Vagina (tissue), 2 donors: ENCODE measurements around the gene NKX6-2. TPM values are rescaled to one million over a fixed set of nuclear protein-coding genes. Genes with fewer than 3 reads are reported as not detected.

Experiments used
- DNase-seq, 2 donors: peaks; one replicate each; pipeline ENCODE4 v3.0.0-alpha.2; 2017; ENCODE audit errors: extremely low spot score in 2 of 2
- H3K27ac ChIP-seq: fragments of 200-600 bp; sonication (generic); one replicate; pipeline ENCODE4 v1.5.1; 2019
- H3K27me3 ChIP-seq: fragments of 200-600 bp; sonication (generic); one replicate; pipeline ENCODE4 v1.5.1; 2019
- H3K36me3 ChIP-seq, 2 donors: fragments of 200-600 bp; sonication (generic); one replicate each; pipeline ENCODE4 v1.5.1; 2017 to 2019
- H3K4me1 ChIP-seq: fragments of 200-600 bp; sonication (generic); one replicate; pipeline ENCODE4 v1.5.1; 2019
- H3K4me3 ChIP-seq, 2 donors: fragments of 200-600 bp; sonication (generic); 1 replicate in 1 of 2; 2 replicates in 1 of 2; pipeline ENCODE4 v1.5.1; 2016 to 2019
- H3K9me3 ChIP-seq: fragments of 200-600 bp; sonication (generic); one replicate; pipeline ENCODE4 v1.5.1; 2019
- CTCF ChIP-seq, 3 experiments: fragments of 450-650 bp in 2 of 3; fragments of 200-600 bp in 1 of 3; sonication (generic) in 1 of 3; IDR thresholded peaks; one replicate each; pipeline ENCODE4 v1.5.1; 2017 to 2019; ENCODE audit warnings: antibody characterized with exemption in 3 of 3, mild to moderate bottlenecking in 2 of 3, moderate library complexity in 2 of 3
- POLR2A ChIP-seq, 2 donors: fragments of 450-650 bp; IDR thresholded peaks; one replicate each; pipeline ENCODE4 v1.6.1; 2017; ENCODE audit warnings: antibody characterized with exemption in 2 of 2, mild to moderate bottlenecking in 2 of 2, moderate library complexity in 2 of 2
- POLR2AphosphoS5 ChIP-seq, 2 donors: sonication (generic); formaldehyde crosslinking; IDR thresholded peaks; one replicate each; pipeline ENCODE4 v1.9.0; 2017; ENCODE audit warnings: antibody characterized with exemption in 2 of 2, mild to moderate bottlenecking in 2 of 2, low read depth in 1 of 2; ENCODE audit not compliant: insufficient read depth in 1 of 2
- intact Hi-C: fragments of 100-400 bp; cut with DNase I; formaldehyde crosslinking; loops from one replicate; pipeline ENCODE4 v1.15.1; 2023
- total RNA-seq: library from RNA; depleted of rRNA; stranded (reverse); fragments of >200 nt; gene quantifications from one replicate; pipeline ENCODE4 v1.2.3, GENCODE V29; 2016

The NKX6-2 gene
- total RNA-seq, 1 donor from 2014 or later = 0.49 TPM

DNA sequence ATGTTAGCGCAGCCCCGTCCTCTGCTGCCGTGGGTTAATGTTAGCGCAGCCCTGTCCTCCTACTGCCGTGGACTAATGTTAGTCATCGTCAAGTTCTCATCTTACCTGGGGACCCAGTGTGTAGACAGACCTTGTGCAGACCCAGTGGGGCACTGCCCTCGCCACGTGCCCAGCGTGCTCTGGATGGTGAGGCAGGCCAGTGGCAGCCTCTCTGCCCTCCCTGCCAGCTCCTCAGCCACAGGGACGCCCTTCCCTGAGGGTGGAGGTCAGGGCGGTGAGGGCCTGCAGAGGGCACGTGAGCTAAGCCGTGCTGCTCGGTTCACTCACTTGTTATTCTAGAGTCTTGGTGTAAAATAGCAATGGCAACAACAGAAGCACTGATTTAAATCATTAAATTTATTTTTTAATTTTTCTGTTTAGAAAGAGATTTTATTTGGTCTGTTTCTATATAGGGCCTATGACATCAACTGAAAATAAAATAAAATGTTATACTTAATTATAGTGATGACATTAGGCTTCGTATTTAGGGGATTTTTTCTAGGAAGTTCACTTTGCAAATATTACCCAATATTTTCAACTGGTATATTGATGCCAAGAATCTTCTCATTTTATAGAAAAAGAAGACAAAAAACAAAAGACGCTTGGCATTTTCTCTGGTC lies 48.4 kb downstream of the NKX6-2 start:
- Histone ChIP-seq H3K36me3 (no peaks in the 10 kb centered on the region), H3K4me3 (no peak overlapping the region), H3K4me1 (no peaks in the 10 kb centered on the region), H3K9me3 (no peaks in the 10 kb centered on the region), H3K27ac (no peak overlapping the region), H3K27me3 (no peaks in the 10 kb centered on the region)
- intact Hi-C loops = no loop called here
- no peak for DNase-seq
- TF ChIP-seq POLR2A (IDR thresholded peaks at IDR 0.05) = no peak
- TF ChIP-seq POLR2AphosphoS5 (IDR thresholded peaks at IDR 0.05; ENCODE audit: insufficient read depth in 1 of 2, low read depth in 1 of 2) = no peak
- no peak for TF ChIP-seq CTCF (IDR thresholded peaks at IDR 0.05)

DNA sequence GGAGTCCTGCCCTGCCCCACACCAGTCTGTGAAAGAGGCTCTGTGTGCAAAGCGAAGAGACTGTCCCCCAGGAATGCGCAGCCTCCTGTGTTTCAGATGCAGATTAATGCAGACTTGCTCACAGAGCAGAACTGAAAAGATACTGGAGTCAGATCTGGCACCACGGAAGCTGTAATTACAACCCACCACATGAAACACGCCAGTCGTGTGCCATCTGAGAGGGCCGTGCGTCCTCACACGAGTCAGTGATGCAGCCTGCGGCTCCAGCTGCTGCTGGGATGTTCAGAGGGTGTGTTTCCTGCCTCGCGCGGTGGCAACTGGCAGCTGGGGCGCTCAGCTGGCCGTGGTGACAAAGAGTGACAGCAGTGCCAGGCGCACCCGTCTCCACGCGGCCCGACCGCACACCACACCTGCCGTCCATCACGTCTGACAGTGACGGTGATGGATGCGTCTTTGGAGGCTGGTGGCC lies 50.0 kb downstream of the NKX6-2 start:
- TF ChIP-seq CTCF (IDR thresholded peaks at IDR 0.05) = no peak
- TF ChIP-seq POLR2AphosphoS5 (IDR thresholded peaks at IDR 0.05; ENCODE audit: insufficient read depth in 1 of 2, low read depth in 1 of 2) = no peak
- no peak for TF ChIP-seq POLR2A (IDR thresholded peaks at IDR 0.05)
- no peak overlapping the region for H3K27ac ChIP-seq
- no peak for DNase-seq
- no peaks in the 10 kb centered on the region for H3K9me3 ChIP-seq
- H3K4me1 ChIP-seq = no peaks in the 10 kb centered on the region
- H3K4me3 ChIP-seq = no peak overlapping the region
- intact Hi-C loops = no loop called here
- H3K27me3 ChIP-seq = no peaks in the 10 kb centered on the region
- no peaks in the 10 kb centered on the region for H3K36me3 ChIP-seq

DNA sequence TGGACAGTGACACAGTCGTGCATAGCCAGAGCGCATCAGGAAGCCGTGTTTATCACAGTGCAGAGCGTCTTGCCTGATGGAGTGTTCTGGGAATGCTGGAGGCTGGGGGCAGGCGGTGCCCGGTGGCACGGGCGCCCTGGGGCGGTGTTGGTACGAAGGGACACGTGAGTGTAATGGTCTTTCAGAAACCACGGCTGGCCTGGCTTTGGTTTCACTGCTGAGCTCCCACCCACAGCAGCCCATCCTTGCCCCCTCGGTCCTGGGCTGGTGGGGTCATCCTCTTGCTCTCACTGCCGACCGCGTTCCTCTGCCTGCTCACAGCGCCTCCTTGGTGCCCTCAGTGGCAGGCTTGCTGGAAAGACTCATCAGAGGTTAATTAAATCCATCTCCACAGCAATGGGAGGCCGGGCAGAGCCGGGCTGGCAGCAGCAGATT lies 50.6 kb downstream of the NKX6-2 start:
- Histone ChIP-seq H3K27ac (no peak overlapping the region), H3K27me3 (no peaks in the 10 kb centered on the region), H3K4me1 (no peaks in the 10 kb centered on the region), H3K4me3 (no peak overlapping the region), H3K9me3 (no peaks in the 10 kb centered on the region), H3K36me3 (no peaks in the 10 kb centered on the region)
- DNase-seq = no peak
- TF ChIP-seq POLR2AphosphoS5 (IDR thresholded peaks at IDR 0.05; ENCODE audit: insufficient read depth in 1 of 2, low read depth in 1 of 2) (no peak), POLR2A (IDR thresholded peaks at IDR 0.05) (no peak)
- intact Hi-C loops = no loop called here

DNA sequence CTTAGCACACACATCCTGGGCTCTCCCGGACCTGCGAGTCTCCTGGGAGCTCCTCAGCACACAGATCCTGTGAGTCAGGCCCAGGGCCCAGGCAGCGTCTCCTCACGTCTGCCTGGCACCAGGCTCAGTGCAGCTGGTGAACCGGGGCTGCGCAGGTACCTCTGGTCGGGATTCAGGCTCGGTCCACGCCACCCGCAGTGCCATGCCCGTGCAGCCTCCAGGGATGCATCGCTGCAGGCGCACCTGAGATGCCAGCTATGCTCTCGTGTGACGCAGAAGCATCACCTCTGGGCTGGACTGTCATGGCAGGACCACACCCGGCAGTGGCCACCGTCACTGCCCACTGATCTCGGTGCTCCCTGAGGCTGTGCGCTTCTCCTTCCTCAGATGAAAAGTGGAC lies 52.0 kb downstream of the NKX6-2 start:
- H3K4me3 ChIP-seq = no peak overlapping the region
- intact Hi-C loops = no loop called here

More for the DNA sequence above, 52.0 kb downstream of the NKX6-2 start:
- DNase-seq = no peak
- Histone ChIP-seq H3K27ac (no peak overlapping the region), H3K4me1 (no peaks in the 10 kb centered on the region), H3K9me3 (no peaks in the 10 kb centered on the region), H3K36me3 (no peaks in the 10 kb centered on the region), H3K27me3 (no peaks in the 10 kb centered on the region)
- TF ChIP-seq POLR2A (IDR thresholded peaks at IDR 0.05) (no peak), CTCF (IDR thresholded peaks at IDR 0.05) (no peak), POLR2AphosphoS5 (IDR thresholded peaks at IDR 0.05; ENCODE audit: insufficient read depth in 1 of 2, low read depth in 1 of 2) (no peak)

Other genes starting within 250 kb of the NKX6-2 start
- gene INPP5A, start 248.4 kb downstream of the NKX6-2 start, total RNA-seq = 24.3 TPM
- gene CFAP46, start 156.4 kb upstream of the NKX6-2 start, total RNA-seq = not detected